ENCODE measurements around the gene AGRN.

DNA sequence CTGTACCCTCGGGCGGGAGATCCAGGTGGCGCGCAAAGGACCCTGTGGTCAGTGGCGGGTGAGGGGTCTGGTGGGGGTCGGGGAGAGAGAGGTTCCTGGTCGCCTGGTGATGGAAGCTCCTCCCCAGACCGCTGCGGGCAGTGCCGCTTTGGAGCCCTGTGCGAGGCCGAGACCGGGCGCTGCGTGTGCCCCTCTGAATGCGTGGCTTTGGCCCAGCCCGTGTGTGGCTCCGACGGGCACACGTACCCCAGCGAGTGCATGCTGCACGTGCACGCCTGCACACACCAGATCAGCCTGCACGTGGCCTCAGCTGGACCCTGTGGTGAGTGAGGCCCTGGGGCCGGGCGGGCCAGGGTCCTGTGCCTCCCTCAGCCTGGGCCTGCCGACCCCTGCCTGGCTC, 23.5 kb downstream of the AGRN start:
- TF ChIP-seq, protein P1, sequence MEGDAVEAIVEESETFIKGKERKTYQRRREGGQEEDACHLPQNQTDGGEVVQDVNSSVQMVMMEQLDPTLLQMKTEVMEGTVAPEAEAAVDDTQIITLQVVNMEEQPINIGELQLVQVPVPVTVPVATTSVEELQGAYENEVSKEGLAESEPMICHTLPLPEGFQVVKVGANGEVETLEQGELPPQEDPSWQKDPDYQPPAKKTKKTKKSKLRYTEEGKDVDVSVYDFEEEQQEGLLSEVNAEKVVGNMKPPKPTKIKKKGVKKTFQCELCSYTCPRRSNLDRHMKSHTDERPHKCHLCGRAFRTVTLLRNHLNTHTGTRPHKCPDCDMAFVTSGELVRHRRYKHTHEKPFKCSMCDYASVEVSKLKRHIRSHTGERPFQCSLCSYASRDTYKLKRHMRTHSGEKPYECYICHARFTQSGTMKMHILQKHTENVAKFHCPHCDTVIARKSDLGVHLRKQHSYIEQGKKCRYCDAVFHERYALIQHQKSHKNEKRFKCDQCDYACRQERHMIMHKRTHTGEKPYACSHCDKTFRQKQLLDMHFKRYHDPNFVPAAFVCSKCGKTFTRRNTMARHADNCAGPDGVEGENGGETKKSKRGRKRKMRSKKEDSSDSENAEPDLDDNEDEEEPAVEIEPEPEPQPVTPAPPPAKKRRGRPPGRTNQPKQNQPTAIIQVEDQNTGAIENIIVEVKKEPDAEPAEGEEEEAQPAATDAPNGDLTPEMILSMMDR (IDR thresholded peaks at IDR 0.05) = no peak
- no peak for TF ChIP-seq POLR2A (IDR thresholded peaks at IDR 0.05)
- TF ChIP-seq EP300 (IDR thresholded peaks at IDR 0.05) = no peak
